Upper lobe of left lung (tissue), 4 donors: ENCODE data around the gene ATP11A.

Source experiments
- POLR2A ChIP-seq, 4 donors: fragments of 450-650 bp; IDR thresholded peaks; one replicate each; pipeline ENCODE4 v1.5.1; 2016 to 2017; ENCODE audit warnings: antibody characterized with exemption in 4 of 4, mild to moderate bottlenecking in 2 of 4
- TF ChIP-seq, protein P1 (sequence below), 6 experiments: fragments of 450-650 bp in 4 of 6; fragments of 200-600 bp in 2 of 6; sonication (generic) in 2 of 6; IDR thresholded peaks; one replicate each; pipeline ENCODE4 v1.5.1; 2016 to 2019; ENCODE audit warnings: antibody characterized with exemption in 6 of 6

- TF ChIP-seq, protein P1, sequence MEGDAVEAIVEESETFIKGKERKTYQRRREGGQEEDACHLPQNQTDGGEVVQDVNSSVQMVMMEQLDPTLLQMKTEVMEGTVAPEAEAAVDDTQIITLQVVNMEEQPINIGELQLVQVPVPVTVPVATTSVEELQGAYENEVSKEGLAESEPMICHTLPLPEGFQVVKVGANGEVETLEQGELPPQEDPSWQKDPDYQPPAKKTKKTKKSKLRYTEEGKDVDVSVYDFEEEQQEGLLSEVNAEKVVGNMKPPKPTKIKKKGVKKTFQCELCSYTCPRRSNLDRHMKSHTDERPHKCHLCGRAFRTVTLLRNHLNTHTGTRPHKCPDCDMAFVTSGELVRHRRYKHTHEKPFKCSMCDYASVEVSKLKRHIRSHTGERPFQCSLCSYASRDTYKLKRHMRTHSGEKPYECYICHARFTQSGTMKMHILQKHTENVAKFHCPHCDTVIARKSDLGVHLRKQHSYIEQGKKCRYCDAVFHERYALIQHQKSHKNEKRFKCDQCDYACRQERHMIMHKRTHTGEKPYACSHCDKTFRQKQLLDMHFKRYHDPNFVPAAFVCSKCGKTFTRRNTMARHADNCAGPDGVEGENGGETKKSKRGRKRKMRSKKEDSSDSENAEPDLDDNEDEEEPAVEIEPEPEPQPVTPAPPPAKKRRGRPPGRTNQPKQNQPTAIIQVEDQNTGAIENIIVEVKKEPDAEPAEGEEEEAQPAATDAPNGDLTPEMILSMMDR (IDR thresholded peaks at IDR 0.05): no peak
- no peak for TF ChIP-seq POLR2A (IDR thresholded peaks at IDR 0.05)
Observed at GRCh38 chr13:112844879-112845278, 155.0 kb downstream of the ATP11A start.
